Medulla oblongata (tissue), 1 donor: ENCODE data around the gene PEX19.

Source experiments
- DNase-seq: peaks from one replicate; pipeline ENCODE4 v3.0.0-alpha.2; 2015; ENCODE audit errors: extremely low spot score

The PEX19 gene

GRCh38 chr1:160239582-160240299 lies 45.2 kb downstream of the PEX19 start:
- DNase-seq = no peak

DNA sequence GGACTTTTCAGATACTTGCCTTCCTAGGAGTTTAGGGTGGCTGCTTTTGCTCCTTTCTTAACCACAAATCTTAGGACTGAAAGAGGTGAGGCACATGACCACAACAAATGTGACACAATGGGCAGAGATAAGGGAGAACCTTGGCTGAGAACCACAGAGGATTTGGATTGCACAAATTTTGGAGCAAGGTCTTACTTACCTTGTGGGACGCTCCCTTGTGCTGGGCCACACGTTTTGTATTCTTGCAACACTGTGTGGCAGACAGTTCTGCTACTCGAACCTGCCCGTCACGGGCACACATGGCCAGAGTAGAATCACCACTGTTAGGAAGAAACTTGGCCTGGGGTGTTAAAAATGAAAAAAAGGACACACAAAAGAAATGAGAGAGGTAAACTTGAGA lies 46.5 kb downstream of the PEX19 start:
- no peak for DNase-seq

DNA sequence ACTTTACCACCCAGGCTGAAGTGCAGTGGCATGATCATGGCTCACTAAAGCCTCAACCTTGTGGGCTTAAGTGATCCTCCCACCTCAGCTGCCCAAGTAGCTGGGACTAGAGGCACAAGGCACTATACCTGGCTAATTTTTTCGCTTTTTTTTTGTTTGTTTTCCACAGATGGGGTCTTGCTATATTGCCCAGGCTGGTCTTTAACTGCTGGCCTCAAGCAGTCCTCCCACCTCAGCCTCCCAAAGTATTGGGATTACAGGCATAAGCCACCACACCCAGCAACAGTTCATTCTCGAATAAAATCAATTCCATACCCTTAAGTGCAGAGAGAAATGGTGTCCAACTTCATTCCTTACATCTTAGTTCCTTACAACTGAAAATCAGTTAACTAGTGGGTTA lies 47.4 kb downstream of the PEX19 start:
- DNase-seq = no peak

GRCh38 chr1:160236806-160237205 lies 48.1 kb downstream of the PEX19 start:
- no peak for DNase-seq

GRCh38 chr1:160232911-160233310 lies 52.0 kb downstream of the PEX19 start:
- no peak for DNase-seq

GRCh38 chr1:160228431-160228830 lies 56.5 kb downstream of the PEX19 start:
- no peak for DNase-seq

DNA sequence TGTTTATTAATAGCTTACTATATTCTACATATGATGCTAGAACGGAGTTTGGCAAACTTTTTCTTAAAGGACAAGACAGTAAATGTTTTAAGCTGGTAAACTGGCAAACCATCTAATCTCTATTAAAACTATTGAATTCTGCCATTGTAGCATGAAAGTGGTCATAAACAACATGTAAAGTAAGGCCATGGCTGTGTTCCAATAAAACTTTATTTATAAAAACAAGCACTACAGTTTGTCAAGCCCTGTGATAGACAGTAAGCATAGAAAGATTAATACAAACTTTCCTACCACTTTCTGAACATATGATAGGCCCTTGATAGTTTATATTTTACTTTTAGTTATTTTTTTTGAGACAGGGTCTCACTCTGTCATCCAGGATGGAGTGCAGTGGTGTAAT lies 57.4 kb downstream of the PEX19 start:
- DNase-seq = no peak

GRCh38 chr1:160227034-160227433 lies 57.9 kb downstream of the PEX19 start:
- DNase-seq = no peak
